Stomach (tissue), 9 donors: ENCODE measurements around the gene CPLX1. TPM values are rescaled to one million over a fixed set of nuclear protein-coding genes. Genes with fewer than 3 reads are reported as not detected.
A peak's percentile ranks its signal among the peaks of the same experiment; 100 is the strongest.

Source experiments
- DNase-seq, 2 donors: peaks; one replicate each; pipeline versions ENCODE4 v3.0.0 to v3.0.0-alpha.2; 2013 to 2019
- H3K27ac ChIP-seq, 5 donors: fragments of 200-600 bp in 4 of 5; sonication (generic) in 4 of 5; one replicate each; pipeline ENCODE4 v1.5.1; 2013 to 2019; ENCODE audit warnings: mild to moderate bottlenecking in 1 of 5, moderate library complexity in 1 of 5
- H3K27me3 ChIP-seq, 3 donors: fragments of 200-600 bp; sonication (generic); one replicate each; pipeline ENCODE4 v1.5.1; 2017 to 2019; ENCODE audit warnings: mixed run types in 1 of 3
- H3K36me3 ChIP-seq, 4 donors: fragments of 200-600 bp; sonication (generic); 1 replicate in 3 of 4; 2 replicates in 1 of 4; pipeline ENCODE4 v1.5.1; 2016 to 2019
- H3K4me1 ChIP-seq, 4 donors: fragments of 200-600 bp; sonication (generic); one replicate each; pipeline ENCODE4 v1.5.1; 2016 to 2019
- H3K4me3 ChIP-seq, 4 donors: fragments of 200-600 bp; sonication (generic) in 3 of 4; one replicate each; pipeline ENCODE4 v1.5.1; 2016 to 2019; ENCODE audit warnings: mild to moderate bottlenecking in 1 of 4
- H3K9me3 ChIP-seq, 4 donors: fragments of 200-600 bp; sonication (generic); one replicate each; pipeline ENCODE4 v1.5.1; 2016 to 2019
- CTCF ChIP-seq, 7 experiments: fragments of 450-650 bp in 4 of 7; fragments of 200-600 bp in 3 of 7; sonication (generic) in 3 of 7; IDR thresholded peaks; one replicate each; pipeline ENCODE4 v1.5.1; 2016 to 2019; ENCODE audit warnings: antibody characterized with exemption in 7 of 7, control low read depth in 2 of 7, mild to moderate bottlenecking in 1 of 7
- EP300 ChIP-seq: sonication (generic); formaldehyde crosslinking; IDR thresholded peaks from one replicate; pipeline ENCODE4 v1.6.1; 2017; ENCODE audit warnings: antibody characterized with exemption
- POLR2A ChIP-seq, 4 donors: fragments of 450-650 bp; IDR thresholded peaks; one replicate each; pipeline ENCODE4 v1.6.1; 2016; ENCODE audit warnings: antibody characterized with exemption in 4 of 4, control low read depth in 2 of 4, mild to moderate bottlenecking in 1 of 4, moderate library complexity in 1 of 4
- POLR2AphosphoS5 ChIP-seq, 3 donors: sonication (generic); formaldehyde crosslinking; IDR thresholded peaks; one replicate each; pipeline ENCODE4 v1.6.1; 2016; ENCODE audit warnings: antibody characterized with exemption in 3 of 3
- WGBS, 5 donors: extraction: QIAGEN DNeasy Blood & Tissue Kit in 3 of 5; methylation state at CpG; one replicate each; pipeline versions ENCODE4 v1.1.5 to v1.1.7; 2013 to 2018; 5-methylcytosine and 5-hydroxymethylcytosine counted together
- intact Hi-C: fragments of 100-400 bp; cut with DNase I; formaldehyde crosslinking; loops from one replicate; pipeline ENCODE4 v1.15.1; 2023; ENCODE audit warnings: low total_unique reads
- polyA plus RNA-seq, 3 donors: library from polyadenylated mRNA; stranded (reverse); fragments of 200-250 nt; gene quantifications; one replicate each; pipeline ENCODE4 v1.2.3, GENCODE V29; 2013
- total RNA-seq, 5 donors: library from RNA; depleted of rRNA; stranded (reverse); fragments of >200 nt; gene quantifications; one replicate each; pipeline versions ENCODE4 v1.1.0 to v1.2.3, GENCODE V29; 2014 to 2016
- donor health status: healthy with polysubstance abuse.
- donor health status: Bipolar disorder and iron deficiency.
- donor health status: healthy.

The CPLX1 gene
- total and polyA plus RNA-seq, 8 donors = 0.37 to 2.9 (median 1.9) TPM; not detected in 3

- Histone ChIP-seq H3K36me3 (peaks cover 79 to 100% (median 98%) of the 10 kb centered on the region in 4 donors), H3K4me3 (no peak overlapping the region), H3K27ac (no peak overlapping the region), H3K27me3 (no peaks in the 10 kb centered on the region), H3K9me3 (no peaks in the 10 kb centered on the region), H3K4me1 (no peaks in the 10 kb centered on the region)
- no peak for DNase-seq
- TF ChIP-seq EP300 (no peak), CTCF (IDR thresholded peaks at IDR 0.05) (no peak), POLR2AphosphoS5 (IDR thresholded peaks at IDR 0.05) (no peak), POLR2A (IDR thresholded peaks at IDR 0.05) (no peak)
- intact Hi-C loops = no loop called here
- 89 to 93% (median 93%) methylated on average over 11 to 26 of the region's 26 CpGs for WGBS, 5 donors
Observed at GRCh38 chr4:867526-868250, 41.8 kb upstream of the CPLX1 start.

GRCh38 chr4:866761-867390 is 40.9 kb upstream of the CPLX1 start:
- peaks cover 80 to 100% (median 98%) of the 10 kb centered on the region in 4 donors for H3K36me3 ChIP-seq
- H3K9me3 ChIP-seq = no peaks in the 10 kb centered on the region
- intact Hi-C loops = no loop called here
- no peaks in the 10 kb centered on the region for H3K4me1 ChIP-seq
- H3K27ac ChIP-seq = no peak overlapping the region
- no peak for TF ChIP-seq EP300
- no peak for TF ChIP-seq POLR2AphosphoS5 (IDR thresholded peaks at IDR 0.05)
- no peak for TF ChIP-seq POLR2A (IDR thresholded peaks at IDR 0.05)
- no peak for TF ChIP-seq CTCF (IDR thresholded peaks at IDR 0.05)
- H3K27me3 ChIP-seq = no peaks in the 10 kb centered on the region
- peak in 1 of 2 donors; percentile 34 for DNase-seq
- no peak overlapping the region for H3K4me3 ChIP-seq
- 88 to 90% (median 90%) methylated on average over 19 to 28 of the region's 28 CpGs for WGBS, 5 donors

GRCh38 chr4:866068-866760 is 40.3 kb upstream of the CPLX1 start:
- Histone ChIP-seq H3K27me3 (no peaks in the 10 kb centered on the region), H3K9me3 (no peaks in the 10 kb centered on the region), H3K36me3 (peaks cover 87 to 100% (median 98%) of the 10 kb centered on the region in 4 donors), H3K4me3 (no peak overlapping the region), H3K27ac (no peak overlapping the region), H3K4me1 (no peaks in the 10 kb centered on the region)
- DNase-seq = no peak
- intact Hi-C loops = no loop called here
- no peak for TF ChIP-seq EP300
- TF ChIP-seq POLR2A (IDR thresholded peaks at IDR 0.05) = no peak
- no peak for TF ChIP-seq POLR2AphosphoS5 (IDR thresholded peaks at IDR 0.05)
- no peak for TF ChIP-seq CTCF (IDR thresholded peaks at IDR 0.05)
- 91 to 97% (median 95%) methylated on average over 20 to 24 of the region's 24 CpGs for whole genome bisulfite sequencing, 5 donors

- intact Hi-C loops = no loop called here
- WGBS, 5 donors = 87 to 95% (median 93%) methylated on average over 3 to 18 of the region's 18 CpGs
Observed at GRCh38 chr4:865572-865971, 39.6 kb upstream of the CPLX1 start.

More at GRCh38 chr4:865572-865971, 39.6 kb upstream of the CPLX1 start:
- TF ChIP-seq POLR2AphosphoS5 (IDR thresholded peaks at IDR 0.05) = no peak
- no peak for TF ChIP-seq EP300
- TF ChIP-seq POLR2A (IDR thresholded peaks at IDR 0.05) = no peak
- TF ChIP-seq CTCF (IDR thresholded peaks at IDR 0.05) = no peak
- Histone ChIP-seq H3K4me3 (no peak overlapping the region), H3K27me3 (no peaks in the 10 kb centered on the region), H3K9me3 (no peaks in the 10 kb centered on the region), H3K36me3 (peaks cover 92 to 100% (median 98%) of the 10 kb centered on the region in 4 donors), H3K4me1 (no peaks in the 10 kb centered on the region), H3K27ac (no peak overlapping the region)
- DNase-seq = no peak
